ENCODE measurements around the gene DUSP19. TPM values are rescaled to one million over a fixed set of nuclear protein-coding genes. Genes with fewer than 3 reads are reported as not detected.

DUSP19 gene
- total and polyA plus RNA-seq, 8 donors, result 1.0 to 3.8 (median 1.9) TPM

Other genes starting within 250 kb of the DUSP19 start
- gene FRZB, start 212.1 kb upstream of the DUSP19 start, total RNA-seq, result 1 to 10 TPM in 2 of 6 donors, under 1 TPM in 4; 0.35 to 2.2 (median 0.60) TPM
- 1 to 10 TPM in 1 of 2 donors, under 1 TPM in 1; 0.87 to 3.5 TPM for gene FRZB, start 212.1 kb upstream of the DUSP19 start, polyA plus RNA-seq
- gene NCKAP1, start 40.3 kb upstream of the DUSP19 start, total RNA-seq, result 10 to 100 TPM; 41.9 to 75.6 (median 44.0) TPM
- 10 to 100 TPM; 16.9 to 39.7 TPM for gene NCKAP1, start 40.3 kb upstream of the DUSP19 start, polyA plus RNA-seq
- gene NUP35, start 45.7 kb downstream of the DUSP19 start, total RNA-seq, result 10 to 100 TPM in 2 of 6 donors, 1 to 10 TPM in 4; 5.9 to 13.4 (median 9.1) TPM
- 1 to 10 TPM; 5.7 to 8.6 TPM for gene NUP35, start 45.7 kb downstream of the DUSP19 start, polyA plus RNA-seq

All from pancreas (tissue), 8 donors.